HepG2 (cell line): ENCODE measurements around the gene SF3A2. TPM values are rescaled to one million over a fixed set of nuclear protein-coding genes. Genes with fewer than 3 reads are reported as not detected.
A peak's percentile ranks its signal among the peaks of the same experiment; 100 is the strongest.

Experiments
- GATAD2A ChIP-seq: IDR thresholded peaks from 2 replicates; pipeline ENCODE4 v1.6.1; 2016
- HINFP ChIP-seq: sonication (generic); formaldehyde crosslinking; IDR thresholded peaks from 2 replicates; pipeline ENCODE4 v1.4.0; 2020; ENCODE audit warnings: low read depth, mild to moderate bottlenecking, missing genetic modification reagents
- KAT7 ChIP-seq: IDR thresholded peaks from 2 replicates; pipeline ENCODE4 v1.6.1; 2018; ENCODE audit warnings: borderline replicate concordance, missing compliant biosample characterization
- MXI1 ChIP-seq: IDR thresholded peaks from 3 replicates; pipeline ENCODE4 v1.6.1; 2012; ENCODE audit warnings: low read depth, low read length, inconsistent platforms, borderline replicate concordance
- PAF1 ChIP-seq: IDR thresholded peaks from 2 replicates; pipeline ENCODE4 v1.6.1; 2016; ENCODE audit warnings: missing genetic modification reagents, missing compliant biosample characterization
- RARA ChIP-seq: IDR thresholded peaks from 2 replicates; pipeline ENCODE4 v1.6.1; 2016; ENCODE audit warnings: missing genetic modification reagents, missing compliant biosample characterization
- STAT5B ChIP-seq: sonication (generic); formaldehyde crosslinking; IDR thresholded peaks from 2 replicates; pipeline ENCODE4 v1.4.0; 2020; ENCODE audit warnings: missing genetic modification reagents
- TBX2 ChIP-seq: sonication (generic); formaldehyde crosslinking; IDR thresholded peaks from 2 replicates; pipeline ENCODE4 v1.5.0; 2020; ENCODE audit warnings: missing genetic modification reagents, mild to moderate bottlenecking, borderline replicate concordance
- YEATS2 ChIP-seq: sonication (generic); formaldehyde crosslinking; IDR thresholded peaks from 2 replicates; pipeline ENCODE4 v1.4.0; 2020; ENCODE audit warnings: missing genetic modification reagents, borderline replicate concordance
- ZGPAT ChIP-seq: IDR thresholded peaks from 2 replicates; pipeline ENCODE4 v1.6.1; 2016; ENCODE audit warnings: mild to moderate bottlenecking
- ZNF274 ChIP-seq: sonication (generic); formaldehyde crosslinking; IDR thresholded peaks from 2 replicates; pipeline ENCODE4 v1.5.1; 2020; ENCODE audit warnings: mild to moderate bottlenecking, missing genetic modification reagents
- ZNF430 ChIP-seq: sonication (generic); formaldehyde crosslinking; IDR thresholded peaks from 2 replicates; pipeline ENCODE4 v1.9.0; 2021; ENCODE audit warnings: mild to moderate bottlenecking, missing genetic modification reagents
- ZNF557 ChIP-seq: sonication (generic); formaldehyde crosslinking; IDR thresholded peaks from 2 replicates; pipeline ENCODE4 v1.4.0; 2020; ENCODE audit warnings: missing genetic modification reagents
- ZNF564 ChIP-seq: sonication (generic); formaldehyde crosslinking; IDR thresholded peaks from 2 replicates; pipeline ENCODE4 v1.8.1; 2023; ENCODE audit warnings: mild to moderate bottlenecking, missing genetic modification reagents
- ZNF740 ChIP-seq: sonication (generic); formaldehyde crosslinking; IDR thresholded peaks from 2 replicates; pipeline ENCODE4 v1.4.0; 2020; ENCODE audit warnings: missing genetic modification reagents
- ZNF761 ChIP-seq: sonication (generic); formaldehyde crosslinking; conservative IDR thresholded peaks from 2 replicates; pipeline ENCODE4 v1.4.0; 2020; ENCODE audit warnings: mild to moderate bottlenecking, missing genetic modification reagents
- polyA plus RNA-seq, 8 experiments: library from polyadenylated mRNA; depleted of rRNA in 3 of 8; stranded (reverse) in 7 of 8; unstranded in 1 of 8; fragments of >200 nt; fragmentation: Illumina TruSeq in 4 of 8; extraction: Trizol in 4 of 8; gene quantifications; 2 replicates each; pipeline versions ENCODE4 v1.2.1 to v1.2.3, GENCODE V29; 2011 to 2016; ENCODE audit warnings: low read depth in 4 of 8, missing spikeins in 1 of 8, mixed read lengths in 1 of 8; ENCODE audit not compliant: insufficient read depth in 1 of 8
- total RNA-seq, 5 experiments: library from RNA; depleted of rRNA; stranded (reverse); fragments of >200 nt; fragmentation: Illumina TruSeq; extraction: Trizol; gene quantifications; 2 replicates each; pipeline ENCODE4 v1.2.3, GENCODE V29; 2016; ENCODE audit warnings: low read depth in 1 of 5
- TF ChIP-seq, protein P1 (sequence below): sonication (generic); formaldehyde crosslinking; conservative IDR thresholded peaks from 2 replicates; pipeline ENCODE4 v1.8.0; 2022; ENCODE audit warnings: mild to moderate bottlenecking, moderate library complexity, missing genetic modification reagents
- TF ChIP-seq, protein P2 (sequence below): sonication (generic); formaldehyde crosslinking; IDR thresholded peaks from 2 replicates; pipeline ENCODE4 v1.5.1; 2020; ENCODE audit warnings: mild to moderate bottlenecking, missing genetic modification reagents, moderate library complexity

Gene SF3A2
- total and polyA plus RNA-seq, 2 of the 13 experiments (the other 11 are each of a cell fraction or from before 2014, with no cell fraction given) = 8.6 to 8.8 TPM

- peak; percentile 37; the same call in 1 of the 2 replicates for TF ChIP-seq RARA (CRISPR knock-in tag)
- TF ChIP-seq PAF1 = no peak
- TF ChIP-seq, protein P1, sequence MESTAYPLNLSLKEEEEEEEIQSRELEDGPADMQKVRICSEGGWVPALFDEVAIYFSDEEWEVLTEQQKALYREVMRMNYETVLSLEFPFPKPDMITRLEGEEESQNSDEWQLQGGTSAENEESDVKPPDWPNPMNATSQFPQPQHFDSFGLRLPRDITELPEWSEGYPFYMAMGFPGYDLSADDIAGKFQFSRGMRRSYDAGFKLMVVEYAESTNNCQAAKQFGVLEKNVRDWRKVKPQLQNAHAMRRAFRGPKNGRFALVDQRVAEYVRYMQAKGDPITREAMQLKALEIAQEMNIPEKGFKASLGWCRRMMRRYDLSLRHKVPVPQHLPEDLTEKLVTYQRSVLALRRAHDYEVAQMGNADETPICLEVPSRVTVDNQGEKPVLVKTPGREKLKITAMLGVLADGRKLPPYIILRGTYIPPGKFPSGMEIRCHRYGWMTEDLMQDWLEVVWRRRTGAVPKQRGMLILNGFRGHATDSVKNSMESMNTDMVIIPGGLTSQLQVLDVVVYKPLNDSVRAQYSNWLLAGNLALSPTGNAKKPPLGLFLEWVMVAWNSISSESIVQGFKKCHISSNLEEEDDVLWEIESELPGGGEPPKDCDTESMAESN = 0 out of 2 replicates have a peak, but pooled peaks have one; percentile 43
- TF ChIP-seq HINFP (CRISPR knock-in tag) = no peak
- TF ChIP-seq ZGPAT (CRISPR knock-in tag) = peak; percentile 54; the same call in 1 of the 2 replicates
- TF ChIP-seq TBX2 (CRISPR knock-in tag) = peak; percentile 65; the same call in 1 of the 2 replicates
- TF ChIP-seq, protein P2, sequence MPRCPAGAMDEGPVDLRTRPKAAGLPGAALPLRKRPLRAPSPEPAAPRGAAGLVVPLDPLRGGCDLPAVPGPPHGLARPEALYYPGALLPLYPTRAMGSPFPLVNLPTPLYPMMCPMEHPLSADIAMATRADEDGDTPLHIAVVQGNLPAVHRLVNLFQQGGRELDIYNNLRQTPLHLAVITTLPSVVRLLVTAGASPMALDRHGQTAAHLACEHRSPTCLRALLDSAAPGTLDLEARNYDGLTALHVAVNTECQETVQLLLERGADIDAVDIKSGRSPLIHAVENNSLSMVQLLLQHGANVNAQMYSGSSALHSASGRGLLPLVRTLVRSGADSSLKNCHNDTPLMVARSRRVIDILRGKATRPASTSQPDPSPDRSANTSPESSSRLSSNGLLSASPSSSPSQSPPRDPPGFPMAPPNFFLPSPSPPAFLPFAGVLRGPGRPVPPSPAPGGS (CRISPR knock-in tag) = no peak
- TF ChIP-seq ZNF740 = 0 out of 2 replicates have a peak, but pooled peaks have one; percentile 13
- peak; percentile 54; the same call in 1 of the 3 replicates for TF ChIP-seq MXI1
- no peak for TF ChIP-seq ZNF274 (CRISPR knock-in tag)
- TF ChIP-seq GATAD2A (CRISPR knock-in tag) = peak; percentile 52; the same call in 1 of the 2 replicates
- TF ChIP-seq ZNF430 (CRISPR knock-in tag) = peak; percentile 63; the same call in 1 of the 2 replicates
- no peak for TF ChIP-seq STAT5B (CRISPR knock-in tag)
- no peak for TF ChIP-seq ZNF564
- 0 out of 2 replicates have a peak, but pooled peaks have one; percentile 45 for TF ChIP-seq KAT7 (CRISPR knock-in tag)
- TF ChIP-seq YEATS2 = 0 out of 2 replicates have a peak, but pooled peaks have one; percentile 50
- no peak for TF ChIP-seq ZNF761 (CRISPR knock-in tag)
- 0 out of 2 replicates have a peak, but pooled peaks have one; percentile 32 for TF ChIP-seq ZNF557 (CRISPR knock-in tag)
These were observed 16.8 kb downstream of the SF3A2 start (continued) for GRCh38 chr19:2253106-2254063.
